ENCODE measurements around the gene NAV2. TPM values are rescaled to one million over a fixed set of nuclear protein-coding genes. Genes with fewer than 3 reads are reported as not detected.

NAV2 gene
- total RNA-seq, 1 donor from 2014 or later = 9.6 TPM

DNA sequence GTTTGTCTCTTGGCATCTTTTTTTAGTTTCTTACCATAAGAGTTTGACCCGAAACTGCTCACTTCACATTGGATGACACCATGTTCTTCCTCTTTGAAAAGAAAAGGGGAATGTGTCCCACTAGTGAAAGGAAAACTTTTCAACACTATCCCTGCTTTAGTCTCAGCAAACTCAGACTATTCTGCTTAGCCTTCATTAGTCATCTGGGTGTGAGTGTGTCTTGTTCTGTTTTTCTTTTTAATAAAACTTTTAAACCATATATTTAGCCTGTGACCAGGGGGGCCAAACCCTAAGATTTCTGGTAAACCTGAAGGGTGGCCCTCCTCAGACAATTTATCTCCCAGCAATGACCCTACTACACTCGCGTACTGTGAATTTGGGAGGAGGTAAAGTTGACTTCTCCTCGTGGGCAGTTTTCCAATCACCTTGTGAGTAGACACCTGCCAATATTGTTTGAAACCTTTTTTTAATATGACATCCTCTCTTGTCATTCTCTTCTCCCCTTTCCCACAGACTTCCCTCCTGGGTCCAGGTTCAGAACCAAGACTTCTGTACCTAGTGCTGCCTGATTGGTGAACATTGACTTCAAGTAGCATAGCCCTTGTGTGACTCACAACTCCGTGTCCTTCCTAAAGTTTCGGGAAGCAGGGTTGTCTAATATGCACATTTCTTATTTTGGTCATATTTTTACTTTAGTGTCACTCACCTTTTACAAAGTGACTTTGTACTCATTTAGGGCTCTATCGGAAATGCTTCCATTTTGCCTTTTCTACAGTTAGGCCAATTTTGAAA lies 407.7 kb downstream of the NAV2 start:
- no peaks in the 10 kb centered on the region for H3K36me3 ChIP-seq
- H3K27ac ChIP-seq = no peak overlapping the region
- no peaks in the 10 kb centered on the region for H3K79me2 ChIP-seq (ENCODE audit: low read depth)
- no peak overlapping the region for H3K9ac ChIP-seq
- DNase-seq (ENCODE audit: low spot score) = no peak
- Mint-ChIP-seq H3K27ac (no peak overlapping the region), H3K4me3 (no peak overlapping the region), H3K4me1 (no peaks in the 10 kb centered on the region), H3K27me3 (ENCODE audit: insufficient read depth, low read depth) (peaks cover 12% of the 10 kb centered on the region), H3K9me3 (no peaks in the 10 kb centered on the region), H3K36me3 (peaks cover 25% of the 10 kb centered on the region)
- H4K20me1 ChIP-seq (ENCODE audit: low read depth) = no peaks in the 10 kb centered on the region
- no peak overlapping the region for H2AFZ ChIP-seq (replicated peaks)
- H3K4me1 ChIP-seq = no peaks in the 10 kb centered on the region
- no peak overlapping the region for H3K4me3 ChIP-seq
- H3F3A ChIP-seq (ENCODE audit: low read depth) = peaks cover 3% of the 10 kb centered on the region
- no peaks in the 10 kb centered on the region for H3K9me3 ChIP-seq (ENCODE audit: low read depth)
- no peaks in the 10 kb centered on the region for H3K27me3 ChIP-seq
- H3K4me2 ChIP-seq = no peak overlapping the region
- TF ChIP-seq EZH2 (IDR thresholded peaks at IDR 0.05) = no peak
- TF ChIP-seq EZH2phosphoT487 (IDR thresholded peaks at IDR 0.05) = no peak

- no peak overlapping the region for H3K9ac ChIP-seq
- peaks cover 2% of the 10 kb centered on the region for H3K9me3 Mint-ChIP-seq
- H3K27me3 Mint-ChIP-seq (ENCODE audit: insufficient read depth, low read depth) = peaks cover 14% of the 10 kb centered on the region
- no peak for DNase-seq (ENCODE audit: low spot score)
- H2AFZ ChIP-seq (replicated peaks) = no peak overlapping the region
- H4K20me1 ChIP-seq (ENCODE audit: low read depth) = no peaks in the 10 kb centered on the region
- H3K79me2 ChIP-seq (ENCODE audit: low read depth) = no peaks in the 10 kb centered on the region
- no peaks in the 10 kb centered on the region for H3K36me3 ChIP-seq
- H3F3A ChIP-seq (ENCODE audit: low read depth) = peaks cover 3% of the 10 kb centered on the region
- H3K27ac ChIP-seq = no peak overlapping the region
- H3K4me1 Mint-ChIP-seq = no peaks in the 10 kb centered on the region
- peaks cover 25% of the 10 kb centered on the region for H3K36me3 Mint-ChIP-seq
- H3K4me3 ChIP-seq = no peak overlapping the region
- H3K4me1 ChIP-seq = no peaks in the 10 kb centered on the region
- no peak overlapping the region for H3K27ac Mint-ChIP-seq
- H3K27me3 ChIP-seq = no peaks in the 10 kb centered on the region
- TF ChIP-seq EZH2 (IDR thresholded peaks at IDR 0.05) (no peak), CTCF (IDR thresholded peaks at IDR 0.05) (no peak), EZH2phosphoT487 (IDR thresholded peaks at IDR 0.05) (no peak)
- no peak overlapping the region for H3K4me3 Mint-ChIP-seq
- H3K4me2 ChIP-seq = no peak overlapping the region
- H3K9me3 ChIP-seq (ENCODE audit: low read depth) = no peaks in the 10 kb centered on the region
These were observed 409.5 kb downstream of the NAV2 start for GRCh38 chr11:20122131-20122530.

GRCh38 chr11:20125927-20126326 lies 413.3 kb downstream of the NAV2 start:
- H2AFZ ChIP-seq (replicated peaks) = no peak overlapping the region
- H3K27me3 ChIP-seq = no peaks in the 10 kb centered on the region
- H3K4me1 ChIP-seq = no peaks in the 10 kb centered on the region
- no peak overlapping the region for H3K27ac ChIP-seq
- H3K27ac Mint-ChIP-seq = no peak overlapping the region
- peaks cover 13% of the 10 kb centered on the region for H3F3A ChIP-seq (ENCODE audit: low read depth)
- no peak for DNase-seq (ENCODE audit: low spot score)
- no peak overlapping the region for H3K4me2 ChIP-seq
- H3K4me1 Mint-ChIP-seq = peaks cover 9% of the 10 kb centered on the region
- H4K20me1 ChIP-seq (ENCODE audit: low read depth) = no peaks in the 10 kb centered on the region
- H3K9ac ChIP-seq = no peak overlapping the region
- peaks cover 4% of the 10 kb centered on the region for H3K36me3 Mint-ChIP-seq
- H3K79me2 ChIP-seq (ENCODE audit: low read depth) = no peaks in the 10 kb centered on the region
- peaks cover 2% of the 10 kb centered on the region for H3K9me3 Mint-ChIP-seq
- no peak overlapping the region for H3K4me3 ChIP-seq
- no peaks in the 10 kb centered on the region for H3K36me3 ChIP-seq
- H3K9me3 ChIP-seq (ENCODE audit: low read depth) = no peaks in the 10 kb centered on the region
- no peak overlapping the region for H3K4me3 Mint-ChIP-seq
- H3K27me3 Mint-ChIP-seq (ENCODE audit: insufficient read depth, low read depth) = peaks cover 19% of the 10 kb centered on the region
- no peak for TF ChIP-seq EZH2phosphoT487 (IDR thresholded peaks at IDR 0.05)
- no peak for TF ChIP-seq CTCF (IDR thresholded peaks at IDR 0.05)
- TF ChIP-seq EZH2 (IDR thresholded peaks at IDR 0.05) = no peak

DNA sequence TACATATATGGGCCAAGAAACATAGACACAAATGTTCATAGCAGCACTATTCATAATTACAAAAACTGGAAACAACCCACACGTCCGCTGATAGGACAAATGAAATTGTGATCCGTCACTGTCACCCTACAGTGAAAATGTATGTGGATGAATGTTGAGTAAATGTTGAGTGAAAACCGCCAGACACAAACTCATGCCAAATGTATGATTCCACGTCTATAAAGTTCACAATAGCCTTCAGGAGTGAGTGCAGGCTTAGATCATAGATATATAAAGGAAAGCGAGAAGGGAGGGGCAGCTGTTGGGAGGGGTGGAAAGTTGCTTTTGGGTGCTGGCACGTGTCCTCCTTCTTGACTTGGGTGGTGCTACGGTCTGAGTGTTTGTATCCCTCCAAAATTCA lies 414.1 kb downstream of the NAV2 start:
- no peaks in the 10 kb centered on the region for H3K36me3 Mint-ChIP-seq
- no peak overlapping the region for H2AFZ ChIP-seq (replicated peaks)
- peaks cover 3% of the 10 kb centered on the region for H3K9me3 Mint-ChIP-seq
- DNase-seq (ENCODE audit: low spot score) = no peak
- peaks cover 5% of the 10 kb centered on the region for H3K27me3 ChIP-seq
- no peaks in the 10 kb centered on the region for H3K4me1 ChIP-seq
- H3K36me3 ChIP-seq = no peaks in the 10 kb centered on the region
- no peaks in the 10 kb centered on the region for H3K79me2 ChIP-seq (ENCODE audit: low read depth)
- H3K4me2 ChIP-seq = no peak overlapping the region
- H3K27ac Mint-ChIP-seq = no peak overlapping the region
- peaks cover 13% of the 10 kb centered on the region for H3F3A ChIP-seq (ENCODE audit: low read depth)
- H3K9me3 ChIP-seq (ENCODE audit: low read depth) = no peaks in the 10 kb centered on the region
- no peaks in the 10 kb centered on the region for H4K20me1 ChIP-seq (ENCODE audit: low read depth)
- TF ChIP-seq CTCF (IDR thresholded peaks at IDR 0.05) (no peak), EZH2phosphoT487 (IDR thresholded peaks at IDR 0.05) (no peak), EZH2 (IDR thresholded peaks at IDR 0.05) (no peak)
- no peak overlapping the region for H3K9ac ChIP-seq
- H3K4me3 ChIP-seq = no peak overlapping the region
- no peak overlapping the region for H3K27ac ChIP-seq
- no peak overlapping the region for H3K4me3 Mint-ChIP-seq
- H3K4me1 Mint-ChIP-seq = peaks cover 9% of the 10 kb centered on the region
- H3K27me3 Mint-ChIP-seq (ENCODE audit: insufficient read depth, low read depth) = peaks cover 23% of the 10 kb centered on the region

All from neural progenitor cell (in vitro differentiated cells).